OCI-LY3 (cell line): Measurements from ENCODE around the gene PDE4D.

Experiments
- H2AFZ ChIP-seq: fragments of 200-600, 300-600 bp; shearing (Covaris generic); 2 replicates; pipeline ENCODE4 v1.6.0; 2014; ENCODE audit warnings: antibody characterized with exemption, low read depth, low read length
- H3K27ac ChIP-seq: fragments of 200-600, 300-600 bp; sonication (generic); 2 replicates; pipeline ENCODE4 v1.5.1; 2014; ENCODE audit warnings: mild to moderate bottlenecking, low read length, moderate library complexity, mixed read lengths
- H3K27me3 ChIP-seq: fragments of 200-600, 300-600 bp; sonication (generic); 2 replicates; pipeline ENCODE4 v1.6.1; 2014; ENCODE audit warnings: low read depth, low read length, mixed read lengths
- H3K36me3 ChIP-seq: fragments of 200-600, 300-600 bp; sonication (generic); replicated peaks from 2 replicates; pipeline ENCODE3; 2014; ENCODE audit warnings: low read depth, low read length, mixed read lengths
- H3K4me1 ChIP-seq: fragments of 300-600, 200-600 bp; sonication (generic); 2 replicates; pipeline ENCODE4 v1.6.1; 2014; ENCODE audit warnings: low read length, mixed read lengths
- H3K4me2 ChIP-seq: fragments of 200-600, 300-600 bp; sonication (generic); 2 replicates; pipeline ENCODE4 v1.6.1; 2014; ENCODE audit warnings: low read length, mixed read lengths
- H3K4me3 ChIP-seq: fragments of 300-600, 200-600 bp; sonication (generic); 2 replicates; pipeline ENCODE4 v1.5.1; 2014; ENCODE audit warnings: antibody characterized with exemption, mild to moderate bottlenecking, low read length, moderate library complexity
- H3K79me2 ChIP-seq: fragments of 300-600, 200-600 bp; shearing (Covaris generic); 2 replicates; pipeline ENCODE4 v1.6.1; 2014; ENCODE audit warnings: mild to moderate bottlenecking, low read length, mixed read lengths
- H3K9ac ChIP-seq: fragments of 300-600, 200-600 bp; shearing (Covaris generic); 2 replicates; pipeline ENCODE4 v1.6.0; 2014; ENCODE audit warnings: mild to moderate bottlenecking, low read length, moderate library complexity
- H3K9me3 ChIP-seq: fragments of 200-600, 300-600 bp; shearing (Covaris generic); 2 replicates; pipeline ENCODE4 v1.6.1; 2014; ENCODE audit warnings: low read length, mixed read lengths; ENCODE audit not compliant: insufficient read depth
- H4K20me1 ChIP-seq: fragments of 200-600, 300-600 bp; sonication (generic); 2 replicates; pipeline ENCODE4 v1.6.1; 2016; ENCODE audit warnings: low read length, mixed read lengths; ENCODE audit not compliant: insufficient read depth
- CTCF ChIP-seq: fragments of 200-600, 300-600 bp; sonication (generic); IDR thresholded peaks from 2 replicates; pipeline ENCODE4 v1.5.1; 2014; ENCODE audit warnings: antibody characterized with exemption, low read length, low read depth
- EZH2phosphoT487 ChIP-seq: fragments of 200-600 bp; shearing (Covaris generic); IDR thresholded peaks from 2 replicates; pipeline ENCODE4 v1.6.1; 2018; ENCODE audit warnings: antibody characterized with exemption, mixed run types, low read depth

Gene PDE4D

DNA sequence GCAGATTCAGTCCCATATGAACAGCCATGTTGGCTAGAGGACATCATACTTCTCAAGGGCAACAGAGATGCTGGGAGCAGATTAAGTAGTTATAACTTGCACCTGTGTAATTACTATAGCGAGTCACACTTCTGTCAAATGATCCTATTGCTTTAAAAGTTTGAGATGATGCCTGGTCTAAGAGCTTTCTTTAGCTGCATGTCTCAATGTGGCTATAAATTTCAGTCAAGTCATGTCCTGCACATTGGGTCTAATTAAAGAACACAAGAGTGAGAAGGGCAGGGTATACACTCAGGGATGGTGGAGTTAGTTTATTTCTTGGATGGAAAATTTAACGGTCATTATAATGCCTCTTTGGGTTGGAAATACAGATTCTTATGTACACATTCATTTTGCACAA is 753.4 kb downstream of the PDE4D start:
- H4K20me1 ChIP-seq = no peaks in the 10 kb centered on the region
- no peak overlapping the region for H2AFZ ChIP-seq
- no peaks in the 10 kb centered on the region for H3K36me3 ChIP-seq
- H3K9ac ChIP-seq = no peak overlapping the region
- H3K27ac ChIP-seq = no peak overlapping the region
- no peak overlapping the region for H3K4me2 ChIP-seq
- no peak for TF ChIP-seq CTCF
- no peak for TF ChIP-seq EZH2phosphoT487
- no peak overlapping the region for H3K4me3 ChIP-seq
- no peaks in the 10 kb centered on the region for H3K4me1 ChIP-seq
- no peaks in the 10 kb centered on the region for H3K9me3 ChIP-seq
- no peaks in the 10 kb centered on the region for H3K79me2 ChIP-seq
- H3K27me3 ChIP-seq = no peaks in the 10 kb centered on the region

DNA sequence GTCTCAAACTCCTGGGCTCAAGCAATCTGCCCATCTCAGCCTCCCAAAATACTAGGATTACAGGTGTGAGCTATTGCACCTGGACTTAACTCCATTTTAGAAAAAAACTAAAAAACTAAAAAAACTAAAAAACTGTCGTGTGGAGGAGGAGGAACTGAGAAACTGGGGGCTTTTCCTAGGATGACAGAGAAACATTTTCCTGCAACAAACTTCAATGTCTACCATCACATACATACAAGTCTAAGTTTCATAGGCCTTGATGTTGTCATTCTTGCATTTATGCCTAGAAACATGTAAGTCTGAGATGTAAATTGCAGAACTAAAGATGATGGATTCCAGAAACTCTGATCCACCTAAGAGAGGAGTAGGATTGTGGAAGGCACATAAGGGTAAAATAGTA is 753.8 kb downstream of the PDE4D start:
- Histone ChIP-seq H3K4me3 (no peak overlapping the region), H3K9me3 (no peaks in the 10 kb centered on the region), H3K36me3 (no peaks in the 10 kb centered on the region), H3K27me3 (no peaks in the 10 kb centered on the region), H3K9ac (no peak overlapping the region), H3K27ac (no peak overlapping the region), H3K4me2 (no peak overlapping the region), H2AFZ (no peak overlapping the region), H3K4me1 (no peaks in the 10 kb centered on the region), H3K79me2 (no peaks in the 10 kb centered on the region), H4K20me1 (no peaks in the 10 kb centered on the region)
- TF ChIP-seq EZH2phosphoT487 = no peak
- no peak for TF ChIP-seq CTCF

- H3K27me3 ChIP-seq = no peaks in the 10 kb centered on the region
- H3K79me2 ChIP-seq = no peaks in the 10 kb centered on the region
- H4K20me1 ChIP-seq = no peaks in the 10 kb centered on the region
- no peak overlapping the region for H3K27ac ChIP-seq
- no peak overlapping the region for H2AFZ ChIP-seq
- H3K36me3 ChIP-seq = no peaks in the 10 kb centered on the region
- no peak overlapping the region for H3K4me2 ChIP-seq
- no peaks in the 10 kb centered on the region for H3K9me3 ChIP-seq
- no peaks in the 10 kb centered on the region for H3K4me1 ChIP-seq
- H3K4me3 ChIP-seq = no peak overlapping the region
- TF ChIP-seq CTCF (no peak), EZH2phosphoT487 (no peak)
- H3K9ac ChIP-seq = no peak overlapping the region
These were observed 755.0 kb downstream of the PDE4D start for GRCh38 chr5:59138509-59138908.

DNA sequence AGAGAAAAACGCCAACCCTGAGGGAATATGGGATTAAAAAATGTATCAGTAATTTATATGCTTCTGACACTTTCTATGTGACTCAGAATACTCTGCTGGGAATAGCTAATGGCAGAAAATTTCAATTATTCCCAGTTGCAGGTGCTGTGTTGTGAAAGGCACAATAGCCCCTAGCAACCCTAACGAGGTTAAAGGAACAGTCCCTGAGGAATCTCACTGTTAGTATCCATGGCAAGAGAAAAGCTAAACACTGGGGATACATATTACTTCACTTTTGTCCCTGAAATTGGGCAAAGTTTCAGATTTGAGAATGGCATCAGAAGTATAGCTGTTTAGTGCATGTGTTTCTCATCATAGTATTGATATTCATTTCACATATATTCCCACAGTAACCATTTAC is 755.7 kb downstream of the PDE4D start:
- H3K79me2 ChIP-seq = no peaks in the 10 kb centered on the region
- TF ChIP-seq CTCF = no peak
- no peak for TF ChIP-seq EZH2phosphoT487

More for the DNA sequence above, 755.7 kb downstream of the PDE4D start:
- H4K20me1 ChIP-seq = no peaks in the 10 kb centered on the region
- H2AFZ ChIP-seq = no peak overlapping the region
- no peaks in the 10 kb centered on the region for H3K9me3 ChIP-seq
- no peak overlapping the region for H3K9ac ChIP-seq
- H3K4me2 ChIP-seq = no peak overlapping the region
- no peak overlapping the region for H3K4me3 ChIP-seq
- H3K36me3 ChIP-seq = no peaks in the 10 kb centered on the region
- H3K27me3 ChIP-seq = no peaks in the 10 kb centered on the region
- no peaks in the 10 kb centered on the region for H3K4me1 ChIP-seq
- H3K27ac ChIP-seq = no peak overlapping the region
